Mesendoderm (in vitro differentiated cells): Measurements from ENCODE around the gene DIP2B.

ENCODE experiments used
- DNase-seq: peaks from one replicate; pipeline ENCODE4 v3.0.0; 2013
- H2AK5ac ChIP-seq: 2 replicates; pipeline ENCODE4 v1.6.1; 2013; ENCODE audit warnings: low read length, inconsistent platforms
- H2BK120ac ChIP-seq: 2 replicates; pipeline ENCODE4 v1.6.1; 2013; ENCODE audit warnings: low read depth, mild to moderate bottlenecking, low read length, moderate library complexity, mixed read lengths
- H2BK15ac ChIP-seq: replicated peaks from 2 replicates; pipeline ENCODE4 v1.6.1; 2013; ENCODE audit warnings: low read depth, mild to moderate bottlenecking, moderate library complexity
- H2BK5ac ChIP-seq: 2 replicates; pipeline ENCODE4 v1.6.1; 2013; ENCODE audit warnings: low read length, inconsistent platforms
- H3K18ac ChIP-seq: 2 replicates; pipeline ENCODE4 v1.6.1; 2013; ENCODE audit warnings: mild to moderate bottlenecking, low read length, mixed read lengths
- H3K23ac ChIP-seq: one replicate; pipeline ENCODE4 v1.6.1; 2013; ENCODE audit warnings: low read length
- H3K27ac ChIP-seq: 2 replicates; pipeline ENCODE4 v1.5.1; 2013; ENCODE audit warnings: low read depth, mild to moderate bottlenecking, inconsistent platforms, low read length, moderate library complexity
- H3K27me3 ChIP-seq: 2 replicates; pipeline ENCODE4 v1.6.1; 2013; ENCODE audit warnings: low read length, control low read depth, mild to moderate bottlenecking, inconsistent platforms; ENCODE audit not compliant: insufficient read depth, poor library complexity
- H3K36me3 ChIP-seq: 2 replicates; pipeline ENCODE4 v1.6.1; 2013; ENCODE audit warnings: low read length, inconsistent platforms; ENCODE audit not compliant: control insufficient read depth, insufficient read depth
- H3K4ac ChIP-seq: one replicate; pipeline ENCODE4 v1.6.1; 2013; ENCODE audit warnings: low read depth, mild to moderate bottlenecking, low read length, moderate library complexity
- H3K4me1 ChIP-seq: 2 replicates; pipeline ENCODE4 v1.6.1; 2013; ENCODE audit warnings: low read depth, low read length, inconsistent platforms; ENCODE audit not compliant: control insufficient read depth
- H3K4me2 ChIP-seq: 2 replicates; pipeline ENCODE4 v1.6.1; 2013; ENCODE audit warnings: low read length
- H3K4me3 ChIP-seq: 2 replicates; pipeline ENCODE4 v1.5.1; 2013; ENCODE audit warnings: mild to moderate bottlenecking, low read length
- H3K56ac ChIP-seq: one replicate; pipeline ENCODE4 v1.6.1; 2013; ENCODE audit warnings: low read length
- H3K79me1 ChIP-seq: 2 replicates; pipeline ENCODE4 v1.6.1; 2013; ENCODE audit warnings: low read length, inconsistent platforms
- H3K79me2 ChIP-seq: 2 replicates; pipeline ENCODE4 v1.6.1; 2013; ENCODE audit warnings: mild to moderate bottlenecking, low read length; ENCODE audit not compliant: control insufficient read depth, insufficient read depth
- H3K9ac ChIP-seq: 2 replicates; pipeline ENCODE4 v1.6.1; 2013; ENCODE audit warnings: low read length, inconsistent platforms
- H4K5ac ChIP-seq: one replicate; pipeline ENCODE4 v1.6.1; 2013; ENCODE audit warnings: low read length
- H4K8ac ChIP-seq: one replicate; pipeline ENCODE4 v1.6.1; 2013; ENCODE audit warnings: low read depth, mild to moderate bottlenecking, control low read depth, low read length, moderate library complexity
- WGBS: extraction: QIAGEN DNeasy Blood & Tissue Kit; methylation state at CpG from one replicate; pipeline ENCODE4 v1.1.7; 2013; ENCODE audit warnings: low lambda C conversion rate, missing lambda C conversion rate; ENCODE audit not compliant: insufficient coverage; ENCODE audit errors: extremely low coverage; 5-methylcytosine and 5-hydroxymethylcytosine counted together

Gene DIP2B

GRCh38 chr12:50581226-50582184 lies 76.7 kb downstream of the DIP2B start:
- H3K36me3 ChIP-seq, result no peaks in the 10 kb centered on the region
- no peak overlapping the region for H3K18ac ChIP-seq
- H3K4me3 ChIP-seq, result no peak overlapping the region
- no peak overlapping the region for H2BK120ac ChIP-seq
- no peak overlapping the region for H3K23ac ChIP-seq
- H3K27ac ChIP-seq, result no peak overlapping the region
- DNase-seq, result no peak
- no peak overlapping the region for H2AK5ac ChIP-seq
- H3K4me1 ChIP-seq, result no peaks in the 10 kb centered on the region
- peaks cover 9% of the 10 kb centered on the region for H3K79me1 ChIP-seq
- no peak overlapping the region for H4K5ac ChIP-seq
- H3K27me3 ChIP-seq, result no peaks in the 10 kb centered on the region
- no peak overlapping the region for H3K56ac ChIP-seq
- H3K4ac ChIP-seq, result no peak overlapping the region
- no peak overlapping the region for H4K8ac ChIP-seq
- H3K79me2 ChIP-seq, result peaks cover 3% of the 10 kb centered on the region
- no peak overlapping the region for H2BK15ac ChIP-seq
- H3K4me2 ChIP-seq, result no peak overlapping the region
- no CpG with 5 or more reads among the region's 10 CpGs for whole genome bisulfite sequencing
- no peak overlapping the region for H2BK5ac ChIP-seq
- no peak overlapping the region for H3K9ac ChIP-seq

GRCh38 chr12:50584135-50584534 lies 79.3 kb downstream of the DIP2B start:
- no peaks in the 10 kb centered on the region for H3K4me1 ChIP-seq
- no peak overlapping the region for H3K18ac ChIP-seq
- no peak overlapping the region for H2BK5ac ChIP-seq
- no peak overlapping the region for H2BK15ac ChIP-seq
- H3K4ac ChIP-seq, result no peak overlapping the region
- no peaks in the 10 kb centered on the region for H3K36me3 ChIP-seq
- H3K9ac ChIP-seq, result no peak overlapping the region
- no peak for DNase-seq
- H3K79me2 ChIP-seq, result peaks cover 3% of the 10 kb centered on the region
- H3K4me3 ChIP-seq, result no peak overlapping the region
- no peaks in the 10 kb centered on the region for H3K27me3 ChIP-seq
- H4K5ac ChIP-seq, result no peak overlapping the region
- no peak overlapping the region for H3K27ac ChIP-seq
- H4K8ac ChIP-seq, result no peak overlapping the region
- H2AK5ac ChIP-seq, result no peak overlapping the region
- H2BK120ac ChIP-seq, result no peak overlapping the region
- no peak overlapping the region for H3K56ac ChIP-seq
- no CpG with 5 or more reads among the region's 1 CpG for WGBS
- H3K79me1 ChIP-seq, result peaks cover 11% of the 10 kb centered on the region
- H3K23ac ChIP-seq, result no peak overlapping the region
- no peak overlapping the region for H3K4me2 ChIP-seq

- no peak overlapping the region for H2BK120ac ChIP-seq
- WGBS, result no CpG with 5 or more reads among the region's 8 CpGs
- no peaks in the 10 kb centered on the region for H3K4me1 ChIP-seq
- DNase-seq, result peak; percentile 86
- peak overlapping the region; percentile 18 for H3K18ac ChIP-seq
- no peak overlapping the region for H2BK15ac ChIP-seq
- no peaks in the 10 kb centered on the region for H3K36me3 ChIP-seq
- no peak overlapping the region for H3K56ac ChIP-seq
- no peak overlapping the region for H3K4ac ChIP-seq
- H3K79me2 ChIP-seq, result no peaks in the 10 kb centered on the region
- H3K27ac ChIP-seq, result no peak overlapping the region
- no peak overlapping the region for H3K4me3 ChIP-seq
- H4K5ac ChIP-seq, result no peak overlapping the region
- H2AK5ac ChIP-seq, result no peak overlapping the region
- H3K23ac ChIP-seq, result no peak overlapping the region
- H4K8ac ChIP-seq, result no peak overlapping the region
- peaks cover 7% of the 10 kb centered on the region for H3K79me1 ChIP-seq
- no peaks in the 10 kb centered on the region for H3K27me3 ChIP-seq
- H3K4me2 ChIP-seq, result no peak overlapping the region
- no peak overlapping the region for H3K9ac ChIP-seq
- H2BK5ac ChIP-seq, result no peak overlapping the region
Observed at GRCh38 chr12:50589650-50590435, 85.1 kb downstream of the DIP2B start.

- no peak overlapping the region for H2BK15ac ChIP-seq
- H4K8ac ChIP-seq, result no peak overlapping the region
- no peak overlapping the region for H2AK5ac ChIP-seq
- no peaks in the 10 kb centered on the region for H3K36me3 ChIP-seq
- H3K9ac ChIP-seq, result no peak overlapping the region
- H3K4me3 ChIP-seq, result no peak overlapping the region
- H4K5ac ChIP-seq, result no peak overlapping the region
- H3K4me1 ChIP-seq, result no peaks in the 10 kb centered on the region
- no peak overlapping the region for H3K18ac ChIP-seq
- H3K79me1 ChIP-seq, result peaks cover 3% of the 10 kb centered on the region
- no peak overlapping the region for H2BK120ac ChIP-seq
- H3K4ac ChIP-seq, result no peak overlapping the region
- H2BK5ac ChIP-seq, result no peak overlapping the region
- H3K27ac ChIP-seq, result no peak overlapping the region
- DNase-seq, result no peak
- no peaks in the 10 kb centered on the region for H3K79me2 ChIP-seq
- H3K4me2 ChIP-seq, result no peak overlapping the region
- no peaks in the 10 kb centered on the region for H3K27me3 ChIP-seq
- H3K23ac ChIP-seq, result no peak overlapping the region
- H3K56ac ChIP-seq, result no peak overlapping the region
Observed at GRCh38 chr12:50590869-50591268, 86.1 kb downstream of the DIP2B start.

GRCh38 chr12:50595667-50596066 lies 90.9 kb downstream of the DIP2B start:
- H3K4ac ChIP-seq, result no peak overlapping the region
- no CpG with 5 or more reads among the region's 3 CpGs for WGBS
- H2AK5ac ChIP-seq, result no peak overlapping the region
- no peak overlapping the region for H2BK15ac ChIP-seq
- H3K79me2 ChIP-seq, result peaks cover 3% of the 10 kb centered on the region
- no peak overlapping the region for H3K56ac ChIP-seq
- H3K4me1 ChIP-seq, result no peaks in the 10 kb centered on the region
- no peak overlapping the region for H3K27ac ChIP-seq
- no peak overlapping the region for H4K5ac ChIP-seq
- H2BK120ac ChIP-seq, result no peak overlapping the region
- H3K4me3 ChIP-seq, result no peak overlapping the region
- DNase-seq, result no peak
- H3K36me3 ChIP-seq, result no peaks in the 10 kb centered on the region
- no peak overlapping the region for H3K23ac ChIP-seq
- peaks cover 2% of the 10 kb centered on the region for H3K79me1 ChIP-seq
- no peak overlapping the region for H2BK5ac ChIP-seq
- H3K18ac ChIP-seq, result no peak overlapping the region
- no peaks in the 10 kb centered on the region for H3K27me3 ChIP-seq
- H4K8ac ChIP-seq, result no peak overlapping the region
- H3K4me2 ChIP-seq, result no peak overlapping the region
- no peak overlapping the region for H3K9ac ChIP-seq
